ENCODE measurements around the gene MUC7.

Gene MUC7

DNA sequence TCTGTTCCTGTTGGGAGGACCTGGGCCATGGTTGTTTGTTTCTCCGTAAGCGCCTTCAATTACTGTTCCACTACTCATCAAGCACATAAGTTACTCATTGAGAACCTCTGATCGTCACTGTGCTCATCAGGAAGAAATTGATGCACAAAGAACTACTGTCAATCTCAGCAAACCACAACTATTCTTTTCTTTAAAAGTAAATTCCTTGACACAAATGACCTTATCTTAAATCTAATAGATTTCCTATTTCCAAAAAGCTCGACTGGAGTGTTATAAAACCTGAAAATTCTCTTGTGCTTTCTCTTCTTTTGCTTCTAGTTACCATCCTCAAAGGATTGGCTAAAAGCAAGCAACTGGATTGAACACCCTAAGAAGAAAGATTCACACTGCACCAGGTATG, at the start of gene MUC7:
MUC7 (plus strand) TSS at position 301 of the 400 bp plus-strand sequence. CDS start 1,825 bp downstream, outside the sequence.
- DNase-seq (ENCODE audit: low read depth) = no peak
- TF ChIP-seq CTCF (IDR thresholded peaks at IDR 0.05; ENCODE audit: low read depth, low read length, missing control alignments) = no peak
- H3K4me3 ChIP-seq (ENCODE audit: low read depth, low read length) = no peak within 1 kb of the TSS

- no peak overlapping the region for H3K4me3 ChIP-seq (ENCODE audit: low read depth, low read length)
- TF ChIP-seq CTCF (IDR thresholded peaks at IDR 0.05; ENCODE audit: low read depth, low read length, missing control alignments) = no peak
- DNase-seq (ENCODE audit: low read depth) = no peak
Observed at GRCh38 chr4:70425306-70425705, 46.7 kb upstream of the MUC7 start.

GRCh38 chr4:70426789-70427188, 45.2 kb upstream of the MUC7 start:
- TF ChIP-seq CTCF (IDR thresholded peaks at IDR 0.05; ENCODE audit: low read depth, low read length, missing control alignments) = no peak
- no peak overlapping the region for H3K4me3 ChIP-seq (ENCODE audit: low read depth, low read length)
- DNase-seq (ENCODE audit: low read depth) = no peak

- no peak for DNase-seq (ENCODE audit: low read depth)
- no peak overlapping the region for H3K4me3 ChIP-seq (ENCODE audit: low read depth, low read length)
- no peak for TF ChIP-seq CTCF (IDR thresholded peaks at IDR 0.05; ENCODE audit: low read depth, low read length, missing control alignments)
Observed at GRCh38 chr4:70437197-70437596, 34.8 kb upstream of the MUC7 start.

- no peak for TF ChIP-seq CTCF (IDR thresholded peaks at IDR 0.05; ENCODE audit: low read depth, low read length, missing control alignments)
- no peak for DNase-seq (ENCODE audit: low read depth)
- H3K4me3 ChIP-seq (ENCODE audit: low read depth, low read length) = no peak overlapping the region
Observed at GRCh38 chr4:70442474-70442873, 29.5 kb upstream of the MUC7 start.

DNA sequence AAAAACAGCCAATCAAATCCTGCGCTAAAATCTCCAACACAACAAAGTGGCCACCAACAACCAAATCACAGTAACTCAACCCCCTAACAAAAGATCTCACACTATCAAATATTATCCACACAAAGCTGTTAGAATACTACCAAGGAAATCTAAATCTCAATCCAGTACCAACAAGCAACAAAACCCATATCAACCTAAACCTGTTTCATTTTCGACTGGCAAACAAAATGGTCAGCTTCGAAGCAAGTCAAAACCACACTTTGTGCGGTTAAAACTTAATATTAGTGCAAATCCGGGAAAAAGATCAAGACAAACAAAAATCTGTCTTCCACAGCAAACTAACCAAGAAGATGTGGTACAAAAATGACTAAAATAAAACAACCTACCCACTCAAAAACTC, 28.7 kb upstream of the MUC7 start:
- no peak for DNase-seq (ENCODE audit: low read depth)
- no peak for TF ChIP-seq CTCF (IDR thresholded peaks at IDR 0.05; ENCODE audit: low read depth, low read length, missing control alignments)
- H3K4me3 ChIP-seq (ENCODE audit: low read depth, low read length) = no peak overlapping the region

DNA sequence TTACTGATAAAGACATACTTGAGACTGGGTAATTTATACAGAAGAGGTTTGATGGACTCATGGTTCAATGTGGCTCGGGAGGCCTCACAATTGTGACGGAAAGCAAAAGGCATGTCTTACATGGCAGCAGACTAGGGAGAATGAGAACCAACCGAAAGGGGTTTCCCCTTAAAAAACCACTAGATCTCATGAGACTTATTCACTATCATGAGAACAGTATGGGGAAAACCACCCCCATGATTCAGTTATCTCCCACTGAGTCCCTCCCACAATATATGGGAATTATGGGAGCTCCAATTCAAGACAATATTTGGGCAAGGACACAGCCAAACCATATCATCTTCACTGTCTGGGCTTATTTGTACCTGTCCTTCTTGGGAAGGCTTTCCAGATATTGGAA, 22.8 kb upstream of the MUC7 start:
- DNase-seq (ENCODE audit: low read depth) = no peak
- no peak for TF ChIP-seq CTCF (IDR thresholded peaks at IDR 0.05; ENCODE audit: low read depth, low read length, missing control alignments)
- H3K4me3 ChIP-seq (ENCODE audit: low read depth, low read length) = no peak overlapping the region

Measured in GM12864 (cell line).